AG10803 (cell line): Measurements from ENCODE around the gene TSPEAR.

Experiments used
- DNase-seq: peaks from one replicate; pipeline ENCODE4 v3.0.0; 2010; ENCODE audit warnings: low read depth
- H3K4me3 ChIP-seq: 2 replicates; pipeline ENCODE4 v1.5.1; 2011; ENCODE audit warnings: mild to moderate bottlenecking, low read length, control low read depth
- CTCF ChIP-seq: conservative IDR thresholded peaks from 2 replicates; pipeline ENCODE4 v1.5.1; 2011; ENCODE audit warnings: mild to moderate bottlenecking, low read length, control low read depth, inconsistent platforms

Gene TSPEAR

DNA sequence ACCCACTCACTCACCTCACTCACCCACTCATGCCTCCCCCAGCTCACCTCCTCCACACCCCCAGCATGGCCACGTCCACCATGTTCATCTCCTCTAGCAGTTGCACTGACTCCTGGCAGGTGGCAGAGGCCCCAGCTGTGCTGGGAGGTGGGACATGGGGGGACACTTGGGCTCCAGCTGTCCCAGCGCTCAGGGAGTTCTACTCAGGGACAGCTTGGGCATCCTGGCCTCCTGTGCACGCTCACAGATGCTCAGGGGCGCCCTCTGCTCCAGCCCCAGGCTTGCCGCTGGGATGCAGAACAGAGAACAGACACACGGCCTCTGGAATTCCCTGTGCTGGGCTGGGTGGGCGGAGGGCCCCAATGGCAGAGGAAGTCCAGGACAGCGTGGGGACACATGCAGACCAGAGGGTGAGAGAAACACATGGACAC is 94.3 kb downstream of the TSPEAR start:
- TF ChIP-seq CTCF, result no peak
- H3K4me3 ChIP-seq, result no peak overlapping the region
- DNase-seq, result no peak

DNA sequence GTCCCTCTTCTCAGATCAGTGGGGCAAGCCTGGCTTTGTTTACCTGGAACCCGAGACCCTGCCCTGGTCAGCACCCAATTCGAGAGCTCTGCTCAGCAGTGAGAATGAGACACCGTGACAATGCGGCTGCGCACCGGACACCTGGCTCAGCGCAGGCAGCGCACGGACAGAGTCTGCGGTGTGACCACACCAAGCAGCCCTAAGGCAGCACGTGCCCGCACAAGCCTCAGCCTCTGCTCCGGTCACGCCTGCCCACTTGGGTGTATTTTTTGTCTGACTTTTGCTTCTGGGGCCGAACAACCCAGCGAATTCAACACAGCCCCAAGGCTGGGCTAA is 94.8 kb downstream of the TSPEAR start:
- TF ChIP-seq CTCF, result no peak
- H3K4me3 ChIP-seq, result no peak overlapping the region
- DNase-seq, result no peak

GRCh38 chr21:44615911-44616590 is 95.3 kb downstream of the TSPEAR start:
- H3K4me3 ChIP-seq, result no peak overlapping the region
- no peak for DNase-seq
- TF ChIP-seq CTCF, result no peak

DNA sequence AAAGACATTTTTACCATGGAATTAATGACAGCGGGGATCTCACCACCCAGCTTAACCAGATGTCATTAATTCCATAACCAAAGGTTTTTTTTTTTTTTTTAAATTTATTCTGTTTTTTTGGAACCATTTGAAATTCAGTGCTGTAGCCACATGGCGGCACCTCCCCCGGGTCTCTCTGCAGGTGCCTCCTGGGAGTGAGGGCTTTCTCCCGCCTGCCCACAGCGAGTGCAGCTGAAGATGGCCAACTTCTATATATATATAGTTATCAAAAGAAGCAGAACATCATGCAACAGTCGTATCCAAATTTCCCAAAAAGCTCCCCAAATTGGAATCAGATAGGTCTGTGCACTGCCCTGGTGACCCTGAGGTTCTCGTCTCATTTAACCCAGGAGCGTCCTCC is 95.9 kb downstream of the TSPEAR start:
- no peak for TF ChIP-seq CTCF
- no peak overlapping the region for H3K4me3 ChIP-seq
- DNase-seq, result no peak

GRCh38 chr21:44614961-44615391 is 96.4 kb downstream of the TSPEAR start:
- H3K4me3 ChIP-seq, result no peak overlapping the region
- no peak for TF ChIP-seq CTCF
- DNase-seq, result no peak

DNA sequence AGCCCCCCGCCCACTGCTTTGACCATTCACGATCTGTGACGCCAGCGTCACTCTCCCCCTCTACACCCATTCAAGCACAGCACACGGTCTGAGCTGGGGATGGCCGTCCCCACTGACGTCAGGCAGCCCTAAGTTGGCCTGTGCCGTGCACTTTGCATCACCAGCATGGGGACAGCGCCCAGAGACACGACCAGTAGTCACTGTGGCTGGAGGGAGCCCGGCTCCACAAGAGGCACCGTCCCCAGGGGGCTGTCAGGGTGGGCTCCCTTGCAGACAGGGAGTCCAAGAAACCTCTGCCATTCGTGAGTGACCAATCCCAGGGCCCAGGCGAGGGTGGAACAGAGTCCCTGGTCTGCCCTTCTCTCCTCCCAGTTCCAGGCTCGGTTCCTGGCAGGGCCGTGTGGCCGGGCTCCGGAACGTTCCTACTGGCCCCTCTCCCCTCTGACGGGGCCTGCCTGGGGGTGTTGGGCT is 97.2 kb downstream of the TSPEAR start:
- no peak for TF ChIP-seq CTCF
- DNase-seq, result no peak
- H3K4me3 ChIP-seq, result no peak overlapping the region

GRCh38 chr21:44613386-44614155 is 97.8 kb downstream of the TSPEAR start:
- DNase-seq, result no peak
- no peak for TF ChIP-seq CTCF
- H3K4me3 ChIP-seq, result no peak overlapping the region
